SH-SY5Y (cell line): ENCODE measurements around the gene SKA2.

ENCODE experiments used
- GATA2 ChIP-seq: IDR thresholded peaks from 2 replicates; pipeline ENCODE4 v1.6.1; 2011; ENCODE audit warnings: mild to moderate bottlenecking, low read depth, low read length
- GATA3 ChIP-seq: IDR thresholded peaks from 2 replicates; pipeline ENCODE4 v1.6.1; 2011; ENCODE audit warnings: low read depth, mild to moderate bottlenecking, low read length, moderate library complexity

- TF ChIP-seq GATA3 (no peak), GATA2 (no peak)
These were observed 61.8 kb downstream of the SKA2 start for GRCh38 chr17:59093145-59093701.
